Naive thymus-derived CD4-positive, alpha-beta T cell (primary cell): Measurements from ENCODE around the gene PCNX2. TPM values are rescaled to one million over a fixed set of nuclear protein-coding genes. Genes with fewer than 3 reads are reported as not detected.

Experiments
- ATAC-seq: fragments of 150-1000 bp; cut with Tn5 transposase; 2 replicates; pipeline ENCODE4 v1.10.0; 2021; ENCODE audit warnings: mild to moderate bottlenecking, moderate library complexity
- CTCF ChIA-PET: fragments of 350-600 bp; sonication (Branson Sonifier 250); formaldehyde crosslinking; loops from one replicate; lab custom pipeline; 2021; ENCODE audit warnings: antibody characterized with exemption; lab: Charles Lee
- POLR2A ChIA-PET: fragments of 350-600 bp; sonication (Branson Sonifier 250); formaldehyde crosslinking; loops from one replicate; lab custom pipeline; 2021; ENCODE audit warnings: antibody characterized with exemption, inconsistent platforms; lab: Charles Lee
- DNase-seq, 9 donors: peaks; one replicate each; pipeline versions ENCODE4 v3.0.0 to v3.0.0-alpha.2; 2020 to 2022; ENCODE audit warnings: mixed read lengths in 1 of 9
- H3K27ac ChIP-seq: one replicate; pipeline ENCODE4 v1.7.0; 2013; ENCODE audit warnings: mild to moderate bottlenecking, low read depth, low read length, moderate library complexity
- H3K27me3 ChIP-seq, 2 donors: one replicate each; pipeline ENCODE4 v1.7.0; 2013; ENCODE audit warnings: low read length in 2 of 2, mild to moderate bottlenecking in 2 of 2, moderate library complexity in 2 of 2; ENCODE audit not compliant: control insufficient read depth in 2 of 2, insufficient read depth in 2 of 2
- H3K36me3 ChIP-seq, 3 experiments: 1 replicate in 2 of 3; 2 replicates in 1 of 3; pipeline ENCODE4 v1.7.0; 2013; ENCODE audit warnings: low read length in 3 of 3, mild to moderate bottlenecking in 3 of 3, moderate library complexity in 1 of 3; ENCODE audit not compliant: insufficient read depth in 3 of 3, control insufficient read depth in 2 of 3
- H3K4me1 ChIP-seq, 2 donors: one replicate each; pipeline ENCODE4 v1.7.0; 2013; ENCODE audit warnings: low read length in 2 of 2, mild to moderate bottlenecking in 2 of 2, moderate library complexity in 1 of 2; ENCODE audit not compliant: control insufficient read depth in 2 of 2, insufficient read depth in 2 of 2
- H3K4me3 ChIP-seq: 2 replicates; pipeline ENCODE4 v1.7.0; 2013; ENCODE audit warnings: mild to moderate bottlenecking, low read length
- H3K9me3 ChIP-seq, 3 experiments: 1 replicate in 2 of 3; 2 replicates in 1 of 3; pipeline ENCODE4 v1.7.0; 2013; ENCODE audit warnings: low read length in 3 of 3; ENCODE audit not compliant: control insufficient read depth in 2 of 3
- H3K27ac Mint-ChIP-seq, 9 donors: one replicate each; pipeline ENCODE4 v1.8.0; 2020 to 2022; ENCODE audit warnings: mixed read lengths in 9 of 9, mild to moderate bottlenecking in 8 of 9, moderate library complexity in 5 of 9, inconsistent platforms in 2 of 9
- H3K27me3 Mint-ChIP-seq, 5 donors: one replicate each; pipeline ENCODE4 v1.8.0; 2021 to 2022; ENCODE audit warnings: mixed read lengths in 5 of 5, mild to moderate bottlenecking in 1 of 5
- H3K36me3 Mint-ChIP-seq, 5 donors: one replicate each; pipeline ENCODE4 v1.8.0; 2020 to 2022; ENCODE audit warnings: mixed read lengths in 5 of 5, mild to moderate bottlenecking in 3 of 5, inconsistent platforms in 1 of 5
- H3K4me1 Mint-ChIP-seq, 7 donors: one replicate each; pipeline ENCODE4 v1.8.0; 2020 to 2022; ENCODE audit warnings: mixed read lengths in 7 of 7, mild to moderate bottlenecking in 3 of 7, inconsistent platforms in 1 of 7
- H3K4me3 Mint-ChIP-seq, 10 donors: one replicate each; pipeline ENCODE4 v1.8.0; 2020 to 2022; ENCODE audit warnings: mild to moderate bottlenecking in 10 of 10, mixed read lengths in 10 of 10, moderate library complexity in 6 of 10, inconsistent platforms in 2 of 10
- H3K9me3 Mint-ChIP-seq, 11 donors: one replicate each; pipeline ENCODE4 v1.8.0; 2020 to 2022; ENCODE audit warnings: mixed read lengths in 11 of 11, mild to moderate bottlenecking in 4 of 11, inconsistent platforms in 1 of 11, moderate library complexity in 1 of 11
- intact Hi-C, 2 donors: fragments of 100-400 bp; cut with micrococcal nuclease; formaldehyde crosslinking; loops; one replicate each; pipeline ENCODE4 v1.15.1; 2023
- polyA plus RNA-seq, 2 donors: library from polyadenylated mRNA; unstranded; fragments of 300-500 nt; fragmentation: Illumina TruSeq; gene quantifications; one replicate each; pipeline ENCODE4 v1.2.3, GENCODE V29; 2021
- total RNA-seq, 6 experiments: library from RNA in 5 of 6; stranded (reverse) in 5 of 6; gene quantifications; 1 replicate in 5 of 6; 2 replicates in 1 of 6; pipeline ENCODE4 v1.2.3 and lab custom pipeline; 2021 to 2026

PCNX2 gene
- total and polyA plus RNA-seq, 7 experiments from 2014 or later = 4.1 to 61.8 (median 45.1) TPM

GRCh38 chr1:232956081-232956480 lies 339.4 kb downstream of the PCNX2 start:
- H3K27me3 ChIP-seq = no peaks in the 10 kb centered on the region
- peaks cover 23 to 32% (median 26%) of the 10 kb centered on the region in 7 donors for H3K4me1 Mint-ChIP-seq
- CTCF ChIA-PET = no interaction called here
- H3K27me3 Mint-ChIP-seq = no peaks in the 10 kb centered on the region
- H3K9me3 Mint-ChIP-seq = peaks cover 0 to 16% (median 9%) of the 10 kb centered on the region in 11 donors
- peaks cover 0 to 9% (median 0%) of the 10 kb centered on the region in 3 experiments for H3K9me3 ChIP-seq
- no peak overlapping the region for H3K27ac ChIP-seq
- no peak for ATAC-seq
- no peak for DNase-seq
- peaks cover 13 to 65% (median 42%) of the 10 kb centered on the region in 5 donors for H3K36me3 Mint-ChIP-seq
- no peak overlapping the region for H3K4me3 ChIP-seq
- intact Hi-C loops = loop anchor here in 1 of 2 donors (10.0 kb wide), 1 partner anchor 1201 kb away; no protein-coding TSS in a partner anchor
- H3K4me3 Mint-ChIP-seq = no peak overlapping the region
- no peak overlapping the region for H3K27ac Mint-ChIP-seq
- POLR2A ChIA-PET = interaction anchor here (0.7 kb wide), 1 partner anchor 873 kb away, joined by 3 read pairs; no protein-coding TSS in a partner anchor
- peaks cover 0 to 22% (median 0%) of the 10 kb centered on the region in 3 experiments for H3K36me3 ChIP-seq
- peaks cover 6 to 11% of the 10 kb centered on the region in 2 donors for H3K4me1 ChIP-seq

GRCh38 chr1:232954594-232955365 lies 340.7 kb downstream of the PCNX2 start:
- no peak overlapping the region for H3K27ac ChIP-seq
- peaks cover 13 to 56% (median 38%) of the 10 kb centered on the region in 5 donors for H3K36me3 Mint-ChIP-seq
- peaks cover 0 to 22% (median 0%) of the 10 kb centered on the region in 3 experiments for H3K36me3 ChIP-seq
- no peak for DNase-seq
- no peaks in the 10 kb centered on the region for H3K27me3 Mint-ChIP-seq
- H3K9me3 Mint-ChIP-seq = peaks cover 0 to 17% (median 9%) of the 10 kb centered on the region in 11 donors
- CTCF ChIA-PET = no interaction called here
- H3K4me3 Mint-ChIP-seq = no peak overlapping the region
- peaks cover 23 to 38% (median 35%) of the 10 kb centered on the region in 7 donors for H3K4me1 Mint-ChIP-seq
- no peaks in the 10 kb centered on the region for H3K27me3 ChIP-seq
- H3K4me1 ChIP-seq = peaks cover 8 to 15% of the 10 kb centered on the region in 2 donors
- H3K27ac Mint-ChIP-seq = no peak overlapping the region
- POLR2A ChIA-PET = interaction anchor here (1.4 kb wide), 1 partner anchor 8 kb away, joined by 3 read pairs; no protein-coding TSS in a partner anchor
- H3K4me3 ChIP-seq = no peak overlapping the region
- intact Hi-C loops = loop anchor here (5.0 to 10.0 kb wide), 3 partner anchors 232 to 1617 kb away; partner anchors contain the start of genes EXOC8 (in 1 of the 2) and SPRTN (in 1 of the 2)
- H3K9me3 ChIP-seq = peaks cover 0 to 9% (median 0%) of the 10 kb centered on the region in 3 experiments
- ATAC-seq = no peak

- DNase-seq (peak in 3 of 9 donors; percentile 8 to 21 (median 9)), ATAC-seq (no peak)
- peaks cover 0 to 8% (median 2%) of the 10 kb centered on the region in 11 donors for H3K9me3 Mint-ChIP-seq
- H3K36me3 Mint-ChIP-seq = peaks cover 4 to 36% (median 22%) of the 10 kb centered on the region in 5 donors
- no peaks in the 10 kb centered on the region for H3K27me3 Mint-ChIP-seq
- Histone ChIP-seq H3K27ac (no peak overlapping the region), H3K27me3 (no peaks in the 10 kb centered on the region), H3K36me3 (peaks cover 0 to 8% (median 0%) of the 10 kb centered on the region in 3 experiments), H3K4me1 (peaks cover 8 to 18% of the 10 kb centered on the region in 2 donors), H3K4me3 (no peak overlapping the region), H3K9me3 (peaks cover 0 to under 1% (median 0%) of the 10 kb centered on the region in 3 experiments)
- peaks cover 25 to 43% (median 42%) of the 10 kb centered on the region in 7 donors for H3K4me1 Mint-ChIP-seq
- H3K4me3 Mint-ChIP-seq = peak overlapping the region; percentile 6 to 98 (median 92)
- CTCF ChIA-PET = interaction anchor here (1.1 kb wide), 1 partner anchor 61 kb away, joined by 3 read pairs; no protein-coding TSS in a partner anchor
- H3K27ac Mint-ChIP-seq = peak overlapping the region in 2 of 9 donors; percentile 28 to 67
- POLR2A ChIA-PET = interaction anchor here (1.4 kb wide), 1 partner anchor 10 kb away, joined by 3 read pairs; no protein-coding TSS in a partner anchor
- intact Hi-C loops = loop anchor here (1.0 to 10.0 kb wide), 4 partner anchors 231 to 1616 kb away; partner anchors contain the start of genes EXOC8 (in 1 of the 2) and SPRTN (in 1 of the 2)
Measured at GRCh38 chr1:232952514-232953499, 342.7 kb downstream of the PCNX2 start.

DNA sequence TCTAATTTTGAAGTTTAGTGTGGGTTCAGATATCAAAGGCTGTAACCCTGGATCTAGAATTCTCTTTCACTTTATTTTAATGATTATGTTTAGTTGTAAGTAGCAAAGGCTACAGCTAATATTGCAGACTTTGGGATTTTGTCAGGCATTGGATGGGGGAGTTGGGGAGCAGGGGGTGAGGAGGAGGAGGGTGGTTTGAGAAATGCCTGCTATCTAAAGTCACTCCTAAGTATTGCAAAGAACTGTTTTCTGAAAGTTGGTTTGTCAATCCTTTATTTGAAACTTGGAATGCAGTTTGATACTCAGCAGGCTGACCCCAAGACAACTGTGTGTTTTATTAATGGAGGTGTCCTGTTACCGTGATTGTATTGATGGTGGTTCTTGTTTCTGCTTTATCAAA lies 343.9 kb downstream of the PCNX2 start:
- Histone ChIP-seq H3K36me3 (peaks cover 0 to 6% (median 0%) of the 10 kb centered on the region in 3 experiments), H3K9me3 (no peaks in the 10 kb centered on the region), H3K27me3 (no peaks in the 10 kb centered on the region), H3K4me3 (peak overlapping the region; percentile 76), H3K27ac (peak overlapping the region; percentile 80), H3K4me1 (peaks cover 8 to 18% of the 10 kb centered on the region in 2 donors)
- ChIA-PET CTCF (interaction anchor here (0.6 kb wide), 1 partner anchor 184 kb away, joined by 3 read pairs; no protein-coding TSS in a partner anchor), POLR2A (interaction anchor here (0.6 kb wide), 1 partner anchor 46 kb away, joined by 3 read pairs; no protein-coding TSS in a partner anchor)
- H3K9me3 Mint-ChIP-seq = peaks cover 0 to 4% (median 0%) of the 10 kb centered on the region in 11 donors
- peak overlapping the region; percentile 90 to 98 (median 96) for H3K4me3 Mint-ChIP-seq
- H3K36me3 Mint-ChIP-seq = peaks cover 0 to 25% (median 11%) of the 10 kb centered on the region in 5 donors
- DNase-seq (no peak), ATAC-seq (no peak)
- H3K27me3 Mint-ChIP-seq = no peaks in the 10 kb centered on the region
- peak overlapping the region in 7 of 9 donors; percentile 90 to 96 (median 92) for H3K27ac Mint-ChIP-seq
- H3K4me1 Mint-ChIP-seq = peaks cover 23 to 43% (median 42%) of the 10 kb centered on the region in 7 donors
- intact Hi-C loops = loop anchor here (2.0 to 10.0 kb wide), 5 partner anchors 71 to 1711 kb away; partner anchors contain the start of genes EXOC8 (in 1 of the 2), GNPAT (in 1 of the 2) and SPRTN (in 1 of the 2)

DNA sequence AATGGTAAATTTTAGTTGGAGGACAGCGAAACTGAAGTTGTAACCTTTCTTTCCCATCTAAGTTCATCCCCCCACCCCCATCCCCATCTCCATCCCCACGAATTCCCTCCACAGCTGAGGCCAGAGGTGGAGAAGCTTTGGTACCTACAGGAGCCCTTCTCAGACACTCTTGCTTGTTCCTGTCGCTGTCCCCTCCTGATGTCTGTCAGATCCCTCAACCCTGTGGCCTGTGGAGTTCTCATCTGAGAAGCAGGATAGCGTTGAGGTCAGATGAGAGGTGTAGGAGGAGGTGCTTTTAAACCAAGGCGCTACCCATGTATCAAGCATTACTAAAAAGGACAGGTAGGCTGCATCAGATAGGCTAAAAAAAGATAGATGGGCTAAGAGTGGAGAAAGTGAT lies 344.3 kb downstream of the PCNX2 start:
- H3K36me3 Mint-ChIP-seq = peaks cover 0 to 21% (median 7%) of the 10 kb centered on the region in 5 donors
- ATAC-seq (peak; percentile 26), DNase-seq (peak in 5 of 9 donors; percentile 11 to 29 (median 24))
- Histone ChIP-seq H3K27ac (peak overlapping the region; percentile 80), H3K4me3 (peak overlapping the region; percentile 76), H3K36me3 (peaks cover 0 to 2% (median 0%) of the 10 kb centered on the region in 3 experiments), H3K27me3 (no peaks in the 10 kb centered on the region), H3K4me1 (peaks cover 8 to 18% of the 10 kb centered on the region in 2 donors), H3K9me3 (no peaks in the 10 kb centered on the region)
- ChIA-PET CTCF (no interaction called here), POLR2A (interaction anchor here (0.6 kb wide), 1 partner anchor 46 kb away, joined by 3 read pairs; no protein-coding TSS in a partner anchor)
- peak overlapping the region; percentile 90 to 98 (median 96) for H3K4me3 Mint-ChIP-seq
- intact Hi-C loops = loop anchor here (2.0 to 10.0 kb wide), 5 partner anchors 70 to 1710 kb away; partner anchors contain the start of genes EXOC8 (in 1 of the 2), GNPAT (in 1 of the 2) and SPRTN (in 1 of the 2)
- peaks cover 0 to 4% (median 0%) of the 10 kb centered on the region in 11 donors for H3K9me3 Mint-ChIP-seq
- peaks cover 23 to 43% (median 42%) of the 10 kb centered on the region in 7 donors for H3K4me1 Mint-ChIP-seq
- peak overlapping the region; percentile 90 to 96 (median 92) for H3K27ac Mint-ChIP-seq
- H3K27me3 Mint-ChIP-seq = no peaks in the 10 kb centered on the region
